HepG2 (cell line): ENCODE measurements around the gene TLX1. TPM values are rescaled to one million over a fixed set of nuclear protein-coding genes. Genes with fewer than 3 reads are reported as not detected.

Source experiments
- ARHGAP35 ChIP-seq: sonication (generic); formaldehyde crosslinking; IDR thresholded peaks from 2 replicates; pipeline ENCODE4 v1.9.0; 2022; ENCODE audit warnings: mild to moderate bottlenecking, inconsistent platforms, moderate library complexity, missing genetic modification reagents, borderline replicate concordance
- CBX1 ChIP-seq: IDR thresholded peaks from one replicate; pipeline ENCODE4 v1.6.1; 2016; ENCODE audit warnings: antibody characterized with exemption, low read depth
- HOXA5 ChIP-seq: sonication (generic); formaldehyde crosslinking; IDR thresholded peaks from 2 replicates; pipeline ENCODE4 v1.4.0; 2020; ENCODE audit warnings: missing genetic modification reagents
- KLF12 ChIP-seq: sonication (generic); formaldehyde crosslinking; IDR thresholded peaks from 2 replicates; pipeline ENCODE4 v1.4.0; 2020; ENCODE audit warnings: missing genetic modification reagents, borderline replicate concordance
- MLX ChIP-seq: IDR thresholded peaks from 2 replicates; pipeline ENCODE4 v1.6.1; 2016
- RELA ChIP-seq: sonication (generic); formaldehyde crosslinking; IDR thresholded peaks from 2 replicates; pipeline ENCODE4 v1.4.0; 2020; ENCODE audit warnings: missing genetic modification reagents
- RFX5 ChIP-seq: IDR thresholded peaks from 2 replicates; pipeline ENCODE4 v1.6.1; 2011; ENCODE audit warnings: low read depth, low read length, improper control_type of control experiment
- SNAPC4 ChIP-seq: sonication (generic); formaldehyde crosslinking; IDR thresholded peaks from 2 replicates; pipeline ENCODE4 v1.4.0; 2020; ENCODE audit warnings: mild to moderate bottlenecking, missing genetic modification reagents
- SOX13 ChIP-seq, 3 experiments: fragments of 450-650 bp in 1 of 3; sonication (generic) in 1 of 3; formaldehyde crosslinking in 1 of 3; IDR thresholded peaks in 2 of 3; conservative IDR thresholded peaks in 1 of 3; 2 replicates each; pipeline versions ENCODE4 v1.5.0 to v1.6.1; 2016 to 2020; ENCODE audit warnings: antibody characterized with exemption in 1 of 3, mild to moderate bottlenecking in 1 of 3, missing compliant biosample characterization in 1 of 3, missing genetic modification reagents in 1 of 3, moderate library complexity in 1 of 3
- SOX6 ChIP-seq, 2 experiments: fragments of 450-650 bp in 1 of 2; sonication (generic) in 1 of 2; formaldehyde crosslinking in 1 of 2; IDR thresholded peaks; 2 replicates each; pipeline versions ENCODE4 v1.4.0 to v1.6.1; 2017 to 2020; ENCODE audit warnings: antibody characterized with exemption in 1 of 2, mild to moderate bottlenecking in 1 of 2, missing genetic modification reagents in 1 of 2
- SP1 ChIP-seq, 2 experiments: fragments of 450-650 bp in 1 of 2; sonication (generic) in 1 of 2; formaldehyde crosslinking in 1 of 2; IDR thresholded peaks; 2 replicates each; pipeline versions ENCODE4 v1.4.0 to v1.6.1; 2016 to 2020; ENCODE audit warnings: missing genetic modification reagents in 1 of 2
- ZBTB7A ChIP-seq: sonication (generic); formaldehyde crosslinking; IDR thresholded peaks from 2 replicates; pipeline ENCODE4 v1.8.0; 2022; ENCODE audit warnings: mild to moderate bottlenecking, missing genetic modification reagents
- ZMYM4 ChIP-seq: sonication (generic); formaldehyde crosslinking; IDR thresholded peaks from 2 replicates; pipeline ENCODE4 v1.8.1; 2023; ENCODE audit warnings: mild to moderate bottlenecking, missing genetic modification reagents
- ZNF556 ChIP-seq: sonication (generic); formaldehyde crosslinking; IDR thresholded peaks from 2 replicates; pipeline ENCODE4 v1.4.0; 2020; ENCODE audit warnings: mild to moderate bottlenecking, missing genetic modification reagents, borderline replicate concordance
- ZNF576 ChIP-seq: sonication (generic); formaldehyde crosslinking; IDR thresholded peaks from 2 replicates; pipeline ENCODE4 v1.4.0; 2020; ENCODE audit warnings: mild to moderate bottlenecking, missing genetic modification reagents
- ZNF737 ChIP-seq: sonication (generic); formaldehyde crosslinking; IDR thresholded peaks from 2 replicates; pipeline ENCODE4 v1.5.0; 2020; ENCODE audit warnings: missing genetic modification reagents, mild to moderate bottlenecking, borderline replicate concordance
- ZNF75D ChIP-seq: sonication (generic); formaldehyde crosslinking; IDR thresholded peaks from 2 replicates; pipeline ENCODE4 v1.8.1; 2023; ENCODE audit warnings: missing genetic modification reagents, mild to moderate bottlenecking, borderline replicate concordance
- ZNF878 ChIP-seq: sonication (generic); formaldehyde crosslinking; IDR thresholded peaks from 2 replicates; pipeline ENCODE4 v1.8.1; 2023; ENCODE audit warnings: mild to moderate bottlenecking, missing genetic modification reagents, moderate library complexity
- polyA plus RNA-seq, 8 experiments: library from polyadenylated mRNA; depleted of rRNA in 3 of 8; stranded (reverse) in 7 of 8; unstranded in 1 of 8; fragments of >200 nt; fragmentation: Illumina TruSeq in 4 of 8; extraction: Trizol in 4 of 8; gene quantifications; 2 replicates each; pipeline versions ENCODE4 v1.2.1 to v1.2.3, GENCODE V29; 2011 to 2016; ENCODE audit warnings: low read depth in 4 of 8, missing spikeins in 1 of 8, mixed read lengths in 1 of 8; ENCODE audit not compliant: insufficient read depth in 1 of 8
- total RNA-seq, 5 experiments: library from RNA; depleted of rRNA; stranded (reverse); fragments of >200 nt; fragmentation: Illumina TruSeq; extraction: Trizol; gene quantifications; 2 replicates each; pipeline ENCODE4 v1.2.3, GENCODE V29; 2016; ENCODE audit warnings: low read depth in 1 of 5
- TF ChIP-seq, protein P1 (sequence below), 2 experiments: sonication (generic) in 1 of 2; formaldehyde crosslinking in 1 of 2; IDR thresholded peaks; 2 replicates each; pipeline versions ENCODE4 v1.4.0 to v1.6.1; 2018 to 2020; ENCODE audit warnings: missing genetic modification reagents in 2 of 2, borderline replicate concordance in 1 of 2, low read depth in 1 of 2, mild to moderate bottlenecking in 1 of 2, missing biosample characterization in 1 of 2

Gene TLX1
- total and polyA plus RNA-seq, 2 of the 13 experiments (the other 11 are each of a cell fraction or from before 2014, with no cell fraction given): 0.07 to 0.26 TPM

DNA sequence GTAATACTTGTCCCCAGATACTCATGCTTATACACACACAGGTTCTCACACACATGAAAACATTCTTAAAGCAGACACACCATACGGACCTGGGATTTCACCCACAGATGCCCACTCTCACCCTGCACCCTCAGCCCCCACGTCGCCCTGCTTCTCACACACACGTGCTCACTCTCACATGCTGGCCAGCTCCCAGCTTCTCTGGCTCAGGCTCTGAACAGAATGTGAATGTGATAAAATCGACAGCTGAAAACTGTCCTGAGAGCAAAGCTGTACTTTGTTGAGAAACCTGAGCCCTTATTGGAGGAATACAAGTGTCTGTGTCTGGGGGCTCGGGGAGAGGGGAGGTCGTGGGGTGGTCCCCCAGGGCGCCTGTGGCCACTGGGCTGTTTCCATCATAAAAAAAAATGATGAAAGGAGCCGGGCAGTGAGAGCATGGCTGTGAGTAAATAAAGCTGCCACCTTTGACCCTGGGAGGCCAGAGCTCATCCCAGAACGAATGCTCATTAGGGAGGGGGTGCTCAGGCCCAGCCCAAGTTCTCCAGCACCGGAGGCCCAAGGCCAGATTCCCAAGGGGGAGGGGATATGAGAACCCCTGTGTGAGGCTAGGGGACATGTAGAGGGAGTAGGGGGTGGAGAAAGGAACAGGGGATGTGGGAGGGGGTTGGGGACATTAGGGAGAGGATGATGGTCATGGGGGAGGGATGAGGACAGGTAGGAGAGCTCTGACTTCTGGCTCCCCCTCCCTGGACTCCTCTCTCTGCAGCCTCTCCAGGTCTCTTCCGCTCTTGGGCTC is 18.1 kb upstream of the TLX1 start (continued):
- no peak for TF ChIP-seq SNAPC4 (CRISPR knock-in tag)
- peak; percentile 54; the same call in 1 of the 2 replicates for TF ChIP-seq ZNF556 (CRISPR knock-in tag)
- no peak for TF ChIP-seq KLF12 (CRISPR knock-in tag)
- TF ChIP-seq ZNF576 (CRISPR knock-in tag): no peak
- 0 out of 2 replicates have a peak, but pooled peaks have one; percentile 46 for TF ChIP-seq ZNF878 (CRISPR knock-in tag)
- TF ChIP-seq, protein P1, sequence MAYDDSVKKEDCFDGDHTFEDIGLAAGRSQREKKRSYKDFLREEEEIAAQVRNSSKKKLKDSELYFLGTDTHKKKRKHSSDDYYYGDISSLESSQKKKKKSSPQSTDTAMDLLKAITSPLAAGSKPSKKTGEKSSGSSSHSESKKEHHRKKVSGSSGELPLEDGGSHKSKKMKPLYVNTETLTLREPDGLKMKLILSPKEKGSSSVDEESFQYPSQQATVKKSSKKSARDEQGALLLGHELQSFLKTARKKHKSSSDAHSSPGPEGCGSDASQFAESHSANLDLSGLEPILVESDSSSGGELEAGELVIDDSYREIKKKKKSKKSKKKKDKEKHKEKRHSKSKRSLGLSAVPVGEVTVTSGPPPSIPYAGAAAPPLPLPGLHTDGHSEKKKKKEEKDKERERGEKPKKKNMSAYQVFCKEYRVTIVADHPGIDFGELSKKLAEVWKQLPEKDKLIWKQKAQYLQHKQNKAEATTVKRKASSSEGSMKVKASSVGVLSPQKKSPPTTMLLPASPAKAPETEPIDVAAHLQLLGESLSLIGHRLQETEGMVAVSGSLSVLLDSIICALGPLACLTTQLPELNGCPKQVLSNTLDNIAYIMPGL (CRISPR knock-in tag; IDR thresholded peaks at IDR 0.05; ENCODE audit: borderline replicate concordance in 1 of 2, low read depth in 1 of 2): no peak
- peak; percentile 83; the same call in 1 of the 2 replicates for TF ChIP-seq MLX (CRISPR knock-in tag)
- TF ChIP-seq SOX13 (IDR thresholded peaks at IDR 0.05): no peak
- peak in 1 of 2 experiments; percentile 62; a peak in 2 of 4 replicates for TF ChIP-seq SOX13 (CRISPR knock-in tag; conservative IDR thresholded peaks at IDR 0.05 in 1 of 2, IDR thresholded peaks at IDR 0.05 in 1 of 2)
- TF ChIP-seq RFX5: no peak
- no peak for TF ChIP-seq SOX6 (IDR thresholded peaks at IDR 0.05)
- peak; percentile 77 for TF ChIP-seq SOX6 (CRISPR knock-in tag; IDR thresholded peaks at IDR 0.05)
- no peak for TF ChIP-seq CBX1
- no peak for TF ChIP-seq SP1 (IDR thresholded peaks at IDR 0.05)
- no peak for TF ChIP-seq SP1 (CRISPR knock-in tag; IDR thresholded peaks at IDR 0.05)
- TF ChIP-seq RELA (CRISPR knock-in tag): no peak
- TF ChIP-seq ZMYM4 (CRISPR knock-in tag): no peak; the same call in 1 of the 2 replicates
- TF ChIP-seq ZNF75D (CRISPR knock-in tag): no peak
- TF ChIP-seq ZBTB7A (CRISPR knock-in tag): peak; percentile 70; the same call in 1 of the 2 replicates
- no peak for TF ChIP-seq ZNF737 (CRISPR knock-in tag)
- TF ChIP-seq ARHGAP35 (CRISPR knock-in tag): no peak
- no peak; the same call in 1 of the 2 replicates for TF ChIP-seq HOXA5
